ENCODE data around the gene EYS.

DNA sequence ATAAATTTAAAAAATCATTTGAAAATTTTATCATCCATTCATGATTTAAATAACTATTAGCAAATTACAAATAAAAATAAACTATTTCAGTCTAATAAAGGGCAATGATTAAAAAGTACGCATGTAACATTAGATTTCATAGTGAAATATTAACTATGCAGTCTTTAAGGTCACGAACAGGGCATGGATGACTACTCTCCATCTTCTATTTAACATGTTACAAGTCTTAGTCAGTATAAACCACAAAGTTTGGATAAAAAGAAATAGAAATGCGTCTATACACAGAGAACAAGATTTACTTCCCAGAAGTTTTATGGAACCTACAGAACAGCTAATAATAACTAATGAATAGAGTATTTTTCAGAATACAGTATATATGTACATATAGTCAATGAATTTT lies 1016.0 kb downstream of the EYS start:
- TF ChIP-seq POLR2AphosphoS5 (IDR thresholded peaks at IDR 0.05; ENCODE audit: low read depth, low read length) (no peak), SIN3A (IDR thresholded peaks at IDR 0.05; ENCODE audit: borderline replicate concordance, insufficient read depth, low read length) (no peak)
- TF ChIP-seq, protein P1, sequence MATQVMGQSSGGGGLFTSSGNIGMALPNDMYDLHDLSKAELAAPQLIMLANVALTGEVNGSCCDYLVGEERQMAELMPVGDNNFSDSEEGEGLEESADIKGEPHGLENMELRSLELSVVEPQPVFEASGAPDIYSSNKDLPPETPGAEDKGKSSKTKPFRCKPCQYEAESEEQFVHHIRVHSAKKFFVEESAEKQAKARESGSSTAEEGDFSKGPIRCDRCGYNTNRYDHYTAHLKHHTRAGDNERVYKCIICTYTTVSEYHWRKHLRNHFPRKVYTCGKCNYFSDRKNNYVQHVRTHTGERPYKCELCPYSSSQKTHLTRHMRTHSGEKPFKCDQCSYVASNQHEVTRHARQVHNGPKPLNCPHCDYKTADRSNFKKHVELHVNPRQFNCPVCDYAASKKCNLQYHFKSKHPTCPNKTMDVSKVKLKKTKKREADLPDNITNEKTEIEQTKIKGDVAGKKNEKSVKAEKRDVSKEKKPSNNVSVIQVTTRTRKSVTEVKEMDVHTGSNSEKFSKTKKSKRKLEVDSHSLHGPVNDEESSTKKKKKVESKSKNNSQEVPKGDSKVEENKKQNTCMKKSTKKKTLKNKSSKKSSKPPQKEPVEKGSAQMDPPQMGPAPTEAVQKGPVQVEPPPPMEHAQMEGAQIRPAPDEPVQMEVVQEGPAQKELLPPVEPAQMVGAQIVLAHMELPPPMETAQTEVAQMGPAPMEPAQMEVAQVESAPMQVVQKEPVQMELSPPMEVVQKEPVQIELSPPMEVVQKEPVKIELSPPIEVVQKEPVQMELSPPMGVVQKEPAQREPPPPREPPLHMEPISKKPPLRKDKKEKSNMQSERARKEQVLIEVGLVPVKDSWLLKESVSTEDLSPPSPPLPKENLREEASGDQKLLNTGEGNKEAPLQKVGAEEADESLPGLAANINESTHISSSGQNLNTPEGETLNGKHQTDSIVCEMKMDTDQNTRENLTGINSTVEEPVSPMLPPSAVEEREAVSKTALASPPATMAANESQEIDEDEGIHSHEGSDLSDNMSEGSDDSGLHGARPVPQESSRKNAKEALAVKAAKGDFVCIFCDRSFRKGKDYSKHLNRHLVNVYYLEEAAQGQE (IDR thresholded peaks at IDR 0.05; ENCODE audit: insufficient read depth in 1 of 2, low read depth in 2 of 2, low read length in 2 of 2), result no peak
